Sigmoid colon (tissue), 7 donors: ENCODE data around the gene HBS1L. TPM values are rescaled to one million over a fixed set of nuclear protein-coding genes. Genes with fewer than 3 reads are reported as not detected.

ENCODE experiments used
- DNase-seq: peaks from one replicate; pipeline ENCODE4 v3.0.0-alpha.2; 2019
- H3K27ac ChIP-seq, 4 donors: fragments of 200-600 bp; sonication (generic); one replicate each; pipeline ENCODE4 v1.5.1; 2016 to 2019; ENCODE audit warnings: mild to moderate bottlenecking in 1 of 4
- H3K27me3 ChIP-seq, 3 donors: fragments of 200-600 bp; sonication (generic); one replicate each; pipeline ENCODE4 v1.5.1; 2019; ENCODE audit warnings: mild to moderate bottlenecking in 1 of 3
- H3K36me3 ChIP-seq, 4 donors: fragments of 200-600 bp; sonication (generic); one replicate each; pipeline ENCODE4 v1.5.1; 2016 to 2019
- H3K4me1 ChIP-seq, 4 donors: fragments of 200-600 bp; sonication (generic); one replicate each; pipeline ENCODE4 v1.5.1; 2017 to 2019
- H3K4me3 ChIP-seq, 4 donors: fragments of 200-600 bp; sonication (generic); one replicate each; pipeline ENCODE4 v1.5.1; 2017 to 2019; ENCODE audit warnings: mild to moderate bottlenecking in 2 of 4, moderate library complexity in 1 of 4
- H3K9me3 ChIP-seq, 4 donors: fragments of 200-600 bp in 3 of 4; sonication (generic) in 3 of 4; one replicate each; pipeline versions ENCODE4 v1.5.1 to v1.6.1; 2013 to 2019
- EP300 ChIP-seq, 4 donors: sonication (generic); formaldehyde crosslinking; IDR thresholded peaks; one replicate each; pipeline ENCODE4 v1.6.1; 2017; ENCODE audit warnings: antibody characterized with exemption in 4 of 4
- POLR2A ChIP-seq, 2 donors: fragments of 450-650 bp; IDR thresholded peaks; one replicate each; pipeline ENCODE4 v1.6.1; 2016; ENCODE audit warnings: antibody characterized with exemption in 2 of 2, mild to moderate bottlenecking in 2 of 2, moderate library complexity in 2 of 2
- POLR2AphosphoS5 ChIP-seq, 4 donors: sonication (generic); formaldehyde crosslinking; IDR thresholded peaks; one replicate each; pipeline ENCODE4 v1.6.1; 2017; ENCODE audit warnings: antibody characterized with exemption in 4 of 4
- WGBS, 2 donors: extraction: QIAGEN DNeasy Blood & Tissue Kit; methylation state at CpG; one replicate each; pipeline ENCODE4 v1.1.7; 2013; 5-methylcytosine and 5-hydroxymethylcytosine counted together
- intact Hi-C: fragments of 100-400 bp; cut with DNase I; formaldehyde crosslinking; loops from one replicate; pipeline ENCODE4 v1.15.1; 2023
- polyA plus RNA-seq, 3 donors: library from polyadenylated mRNA; stranded (reverse); fragments of 200-250 nt; gene quantifications; one replicate each; pipeline ENCODE4 v1.2.3, GENCODE V29; 2013
- total RNA-seq, 4 donors: library from RNA; depleted of rRNA; stranded (reverse); fragments of >200 nt; gene quantifications; one replicate each; pipeline ENCODE4 v1.1.0, GENCODE V29; 2016
- TF ChIP-seq, protein P1 (sequence below), 4 experiments: fragments of 450-650 bp in 3 of 4; fragments of 200-600 bp in 1 of 4; IDR thresholded peaks; one replicate each; pipeline ENCODE4 v1.5.1; 2016 to 2019; ENCODE audit warnings: antibody characterized with exemption in 4 of 4, mild to moderate bottlenecking in 3 of 4, moderate library complexity in 2 of 4
- donor health status: healthy with polysubstance abuse.
- donor health status: Bipolar disorder and iron deficiency.
- donor health status: healthy.

HBS1L gene
- total and polyA plus RNA-seq, 7 donors: 14.4 to 61.9 (median 37.1) TPM

DNA sequence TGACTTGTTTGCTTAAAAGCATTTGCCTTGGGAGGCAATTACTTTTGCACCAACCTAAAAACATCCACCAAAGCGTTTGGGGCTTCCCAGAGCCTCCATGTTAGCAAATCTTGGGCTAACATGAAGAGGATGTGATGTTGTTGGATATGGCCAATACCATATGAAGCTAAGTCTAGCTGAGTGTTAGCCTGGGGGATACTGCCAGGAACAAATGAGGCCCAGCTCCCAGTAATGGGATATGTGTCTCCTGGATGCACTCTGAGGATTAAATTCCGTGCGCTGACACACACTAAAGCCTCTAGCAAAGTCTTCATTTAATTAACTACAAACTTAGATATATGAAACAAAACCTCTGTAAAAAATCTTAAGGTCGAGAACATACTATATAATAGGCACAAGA lies 35.3 kb upstream of the HBS1L start:
- no peak overlapping the region for H3K4me3 ChIP-seq
- H3K27me3 ChIP-seq: no peaks in the 10 kb centered on the region
- no peak for DNase-seq
- H3K27ac ChIP-seq: no peak overlapping the region
- H3K36me3 ChIP-seq: no peaks in the 10 kb centered on the region
- WGBS, 2 donors: 92 to 95% methylated on average over 4 of the region's 4 CpGs
- TF ChIP-seq, protein P1, sequence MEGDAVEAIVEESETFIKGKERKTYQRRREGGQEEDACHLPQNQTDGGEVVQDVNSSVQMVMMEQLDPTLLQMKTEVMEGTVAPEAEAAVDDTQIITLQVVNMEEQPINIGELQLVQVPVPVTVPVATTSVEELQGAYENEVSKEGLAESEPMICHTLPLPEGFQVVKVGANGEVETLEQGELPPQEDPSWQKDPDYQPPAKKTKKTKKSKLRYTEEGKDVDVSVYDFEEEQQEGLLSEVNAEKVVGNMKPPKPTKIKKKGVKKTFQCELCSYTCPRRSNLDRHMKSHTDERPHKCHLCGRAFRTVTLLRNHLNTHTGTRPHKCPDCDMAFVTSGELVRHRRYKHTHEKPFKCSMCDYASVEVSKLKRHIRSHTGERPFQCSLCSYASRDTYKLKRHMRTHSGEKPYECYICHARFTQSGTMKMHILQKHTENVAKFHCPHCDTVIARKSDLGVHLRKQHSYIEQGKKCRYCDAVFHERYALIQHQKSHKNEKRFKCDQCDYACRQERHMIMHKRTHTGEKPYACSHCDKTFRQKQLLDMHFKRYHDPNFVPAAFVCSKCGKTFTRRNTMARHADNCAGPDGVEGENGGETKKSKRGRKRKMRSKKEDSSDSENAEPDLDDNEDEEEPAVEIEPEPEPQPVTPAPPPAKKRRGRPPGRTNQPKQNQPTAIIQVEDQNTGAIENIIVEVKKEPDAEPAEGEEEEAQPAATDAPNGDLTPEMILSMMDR (IDR thresholded peaks at IDR 0.05): no peak
- TF ChIP-seq POLR2A (IDR thresholded peaks at IDR 0.05) (no peak), POLR2AphosphoS5 (IDR thresholded peaks at IDR 0.05) (no peak), EP300 (IDR thresholded peaks at IDR 0.05) (no peak)
- intact Hi-C loops: no loop called here
- no peaks in the 10 kb centered on the region for H3K4me1 ChIP-seq
- no peaks in the 10 kb centered on the region for H3K9me3 ChIP-seq

- Histone ChIP-seq H3K9me3 (no peaks in the 10 kb centered on the region), H3K27me3 (no peaks in the 10 kb centered on the region), H3K36me3 (no peaks in the 10 kb centered on the region), H3K27ac (no peak overlapping the region), H3K4me3 (no peak overlapping the region), H3K4me1 (no peaks in the 10 kb centered on the region)
- no peak for DNase-seq
- no peak for TF ChIP-seq POLR2AphosphoS5 (IDR thresholded peaks at IDR 0.05)
- TF ChIP-seq, protein P1 (IDR thresholded peaks at IDR 0.05): no peak
- TF ChIP-seq POLR2A (IDR thresholded peaks at IDR 0.05): no peak
- TF ChIP-seq EP300 (IDR thresholded peaks at IDR 0.05): no peak
- intact Hi-C loops: no loop called here
- 70 to 87% methylated on average over 3 of the region's 3 CpGs for WGBS, 2 donors
Observed at GRCh38 chr6:135088818-135089809, 34.5 kb upstream of the HBS1L start.

GRCh38 chr6:135088281-135088680 lies 33.7 kb upstream of the HBS1L start:
- Histone ChIP-seq H3K27me3 (no peaks in the 10 kb centered on the region), H3K4me3 (no peak overlapping the region), H3K9me3 (no peaks in the 10 kb centered on the region), H3K36me3 (no peaks in the 10 kb centered on the region), H3K4me1 (no peaks in the 10 kb centered on the region), H3K27ac (no peak overlapping the region)
- no peak for DNase-seq
- TF ChIP-seq POLR2AphosphoS5 (IDR thresholded peaks at IDR 0.05) (no peak), EP300 (IDR thresholded peaks at IDR 0.05) (no peak), POLR2A (IDR thresholded peaks at IDR 0.05) (no peak)
- TF ChIP-seq, protein P1 (IDR thresholded peaks at IDR 0.05): no peak
- 31 to 55% methylated on average over 1 of the region's 1 CpG for WGBS, 2 donors
- intact Hi-C loops: no loop called here

GRCh38 chr6:135087803-135088202 lies 33.2 kb upstream of the HBS1L start:
- TF ChIP-seq, protein P1 (IDR thresholded peaks at IDR 0.05): no peak
- no peak for TF ChIP-seq POLR2AphosphoS5 (IDR thresholded peaks at IDR 0.05)
- TF ChIP-seq POLR2A (IDR thresholded peaks at IDR 0.05): no peak
- no peak for TF ChIP-seq EP300 (IDR thresholded peaks at IDR 0.05)
- H3K4me3 ChIP-seq: no peak overlapping the region
- WGBS, 2 donors: 17 to 35% methylated on average over 5 of the region's 5 CpGs
- H3K9me3 ChIP-seq: no peaks in the 10 kb centered on the region
- no peak overlapping the region for H3K27ac ChIP-seq
- no peak for DNase-seq
- no peaks in the 10 kb centered on the region for H3K27me3 ChIP-seq
- no peaks in the 10 kb centered on the region for H3K36me3 ChIP-seq
- intact Hi-C loops: no loop called here
- no peaks in the 10 kb centered on the region for H3K4me1 ChIP-seq
